Activated T-cell treated with anti-CD3 and anti-CD28 coated beads, Interleukin-2, amount 50 U/mL, for 24 hours (primary cell): ENCODE data around the gene FASLG.

Experiments used
- DNase-seq: peaks from one replicate; pipeline ENCODE4 v3.0.0-alpha.2; 2020
- H3K27ac Mint-ChIP-seq: 2 replicates; pipeline ENCODE4 v1.8.0; 2020; ENCODE audit warnings: mild to moderate bottlenecking, mixed read lengths
- H3K27me3 Mint-ChIP-seq: 2 replicates; pipeline ENCODE4 v1.8.0; 2020; ENCODE audit warnings: mixed read lengths
- H3K36me3 Mint-ChIP-seq: 2 replicates; pipeline ENCODE4 v1.8.0; 2020; ENCODE audit warnings: low read depth, mixed read lengths
- H3K4me1 Mint-ChIP-seq: 2 replicates; pipeline ENCODE4 v1.8.0; 2020; ENCODE audit warnings: low read depth, mixed read lengths
- H3K4me3 Mint-ChIP-seq: 2 replicates; pipeline ENCODE4 v1.8.0; 2020; ENCODE audit warnings: mild to moderate bottlenecking, moderate library complexity, mixed read lengths
- H3K9me3 Mint-ChIP-seq: 2 replicates; pipeline ENCODE4 v1.8.0; 2020; ENCODE audit warnings: mixed read lengths

Gene FASLG

DNA sequence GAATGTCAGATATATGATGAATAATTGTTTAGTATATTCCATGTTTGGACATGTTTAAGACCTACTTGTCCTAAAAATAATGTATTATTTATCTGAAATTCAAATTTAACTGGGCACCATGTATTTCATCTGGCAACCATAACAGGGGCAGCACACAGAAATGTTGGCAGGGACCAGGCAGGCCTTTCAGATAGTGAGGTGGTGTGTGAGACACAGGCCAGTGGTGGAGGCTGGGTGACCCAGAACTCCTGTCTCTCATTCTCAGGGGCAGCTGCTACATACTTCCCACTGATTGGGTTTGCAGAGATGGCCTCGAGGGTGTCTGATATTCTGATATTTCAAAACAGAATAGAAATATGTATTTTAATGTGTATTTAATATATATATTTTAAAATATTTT lies 1.3 kb upstream of the FASLG start:
- no peak overlapping the region for H3K4me3 Mint-ChIP-seq
- no peak for DNase-seq
- H3K27me3 Mint-ChIP-seq: no peaks in the 10 kb centered on the region
- H3K9me3 Mint-ChIP-seq: peaks cover 4% of the 10 kb centered on the region
- no peak overlapping the region for H3K27ac Mint-ChIP-seq
- peaks cover 36% of the 10 kb centered on the region for H3K36me3 Mint-ChIP-seq
- peaks cover 79% of the 10 kb centered on the region for H3K4me1 Mint-ChIP-seq

DNA sequence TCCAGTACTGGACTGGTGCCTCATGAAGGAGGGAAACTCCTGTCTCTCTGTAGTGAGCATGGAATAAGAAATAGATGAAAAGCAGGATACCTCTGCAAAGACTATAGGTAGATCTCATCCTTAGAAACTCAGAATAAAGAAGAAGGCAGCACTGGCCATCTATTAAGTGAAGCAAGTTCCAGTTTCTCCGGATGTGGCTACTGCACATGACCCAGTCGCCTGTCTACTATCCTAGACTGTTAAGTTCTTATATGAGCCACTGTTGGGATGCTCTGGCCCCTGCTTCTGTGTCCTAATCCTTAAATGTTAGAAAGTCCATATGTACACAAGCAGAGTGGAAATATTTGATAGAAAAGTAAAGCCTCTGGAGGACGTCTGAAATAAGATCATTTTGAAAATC lies 2.2 kb downstream of the FASLG start:
- Mint-ChIP-seq H3K4me3 (peak overlapping the region; percentile 92), H3K9me3 (peaks cover 13% of the 10 kb centered on the region), H3K36me3 (peaks cover 69% of the 10 kb centered on the region), H3K27me3 (no peaks in the 10 kb centered on the region), H3K27ac (peak overlapping the region; percentile 82), H3K4me1 (peaks cover 86% of the 10 kb centered on the region)
- no peak for DNase-seq

DNA sequence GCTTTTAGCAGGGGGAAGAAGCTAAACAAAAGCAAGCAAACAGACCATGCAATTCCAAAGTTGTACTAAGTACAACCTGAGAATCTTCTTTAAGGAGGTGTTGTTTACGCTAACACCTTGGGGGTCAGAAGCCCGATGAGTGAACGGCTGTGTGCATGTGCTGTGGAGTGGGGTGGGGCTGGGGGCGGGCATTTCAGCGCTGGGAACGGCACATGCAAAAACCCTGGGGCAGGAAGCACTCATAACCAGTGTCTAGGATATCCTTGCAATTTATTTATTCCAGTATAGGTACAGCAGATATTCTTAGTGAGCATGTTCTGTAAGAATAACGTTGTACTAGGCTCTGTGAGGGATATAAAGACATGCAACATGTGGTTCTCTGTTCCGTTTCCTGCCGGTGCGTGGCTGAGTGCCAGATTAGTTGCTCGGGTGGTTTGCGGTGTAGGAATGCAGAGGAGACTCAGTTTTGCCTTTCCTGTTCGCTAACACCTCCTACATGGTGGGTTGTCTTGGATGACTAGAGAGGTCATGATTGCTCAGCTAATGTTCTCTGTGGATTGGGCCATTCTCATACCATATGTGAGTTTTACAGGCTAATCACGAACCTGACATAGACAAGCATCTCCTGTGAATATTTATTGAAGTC lies 3.7 kb downstream of the FASLG start:
- DNase-seq: peak; percentile 89
- H3K36me3 Mint-ChIP-seq: peaks cover 82% of the 10 kb centered on the region
- H3K27ac Mint-ChIP-seq: peak overlapping the region; percentile 82
- H3K4me1 Mint-ChIP-seq: peaks cover 91% of the 10 kb centered on the region
- no peaks in the 10 kb centered on the region for H3K27me3 Mint-ChIP-seq
- H3K9me3 Mint-ChIP-seq: peaks cover 18% of the 10 kb centered on the region
- peak overlapping the region; percentile 92 for H3K4me3 Mint-ChIP-seq

DNA sequence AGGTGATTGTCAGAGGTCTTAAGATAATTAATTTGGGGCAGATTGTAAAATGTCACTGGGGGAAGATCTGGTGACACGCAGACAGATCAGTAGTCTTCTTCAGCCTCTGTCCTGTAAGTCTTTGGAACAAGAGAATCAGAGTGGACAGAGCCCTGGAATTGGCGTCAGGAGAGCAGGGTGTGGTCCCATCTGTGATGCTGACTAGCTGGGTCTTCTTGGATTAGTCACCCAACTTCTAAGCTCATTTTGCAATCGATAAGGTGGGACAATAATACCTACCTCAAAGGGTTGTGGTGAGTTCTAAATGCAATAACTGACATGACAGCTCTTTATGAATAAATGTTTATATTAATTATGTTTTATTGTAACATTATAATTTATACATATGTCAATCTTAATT lies 4.8 kb downstream of the FASLG start:
- H3K27ac Mint-ChIP-seq: peak overlapping the region; percentile 82
- peaks cover 21% of the 10 kb centered on the region for H3K9me3 Mint-ChIP-seq
- peak overlapping the region; percentile 92 for H3K4me3 Mint-ChIP-seq
- peaks cover 94% of the 10 kb centered on the region for H3K36me3 Mint-ChIP-seq
- peaks cover 92% of the 10 kb centered on the region for H3K4me1 Mint-ChIP-seq
- DNase-seq: no peak
- H3K27me3 Mint-ChIP-seq: no peaks in the 10 kb centered on the region

DNA sequence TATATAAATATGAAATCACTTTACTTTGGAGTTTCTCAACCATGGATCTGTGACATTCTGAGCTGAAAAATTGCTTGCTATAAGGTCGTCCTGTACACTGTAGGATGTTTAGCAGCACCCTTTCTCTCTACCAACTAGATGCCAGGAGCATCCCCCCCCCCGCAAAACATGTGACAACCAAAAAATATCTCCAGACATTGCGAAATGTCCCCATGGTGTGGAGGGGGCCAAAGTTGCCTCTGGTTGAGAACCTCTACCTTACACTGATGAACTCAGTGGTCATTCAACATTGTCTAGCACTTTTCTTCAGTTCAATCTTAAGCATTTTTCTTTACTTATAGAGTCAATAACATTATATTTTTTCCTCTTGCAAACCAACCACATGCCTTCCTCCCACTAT lies 9.2 kb downstream of the FASLG start:
- Mint-ChIP-seq H3K9me3 (peaks cover 26% of the 10 kb centered on the region), H3K36me3 (peaks cover 68% of the 10 kb centered on the region), H3K4me3 (no peak overlapping the region), H3K4me1 (peaks cover 91% of the 10 kb centered on the region), H3K27ac (peak overlapping the region; percentile 4), H3K27me3 (no peaks in the 10 kb centered on the region)
- DNase-seq: no peak

DNA sequence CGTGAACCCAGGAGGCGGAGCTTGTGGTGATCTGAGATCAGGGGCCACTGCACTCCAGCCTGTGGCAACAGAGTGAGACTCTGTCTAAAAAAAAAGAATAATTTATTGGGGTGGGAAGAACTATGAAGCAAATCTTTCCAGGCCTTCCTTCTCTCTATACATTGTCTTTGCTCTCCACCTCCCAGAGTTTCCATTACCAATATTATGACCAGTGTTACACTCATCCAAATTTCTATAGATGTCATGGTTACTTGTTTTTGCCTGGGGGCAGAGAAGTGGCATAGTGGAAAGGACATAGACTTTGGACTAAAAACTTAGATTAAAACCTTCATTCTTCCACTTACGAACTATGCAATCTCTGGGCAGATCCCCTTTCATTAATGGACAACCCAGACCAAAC lies 10.1 kb downstream of the FASLG start:
- Mint-ChIP-seq H3K4me3 (no peak overlapping the region), H3K4me1 (peaks cover 91% of the 10 kb centered on the region), H3K27ac (peak overlapping the region; percentile 94), H3K27me3 (no peaks in the 10 kb centered on the region), H3K9me3 (peaks cover 20% of the 10 kb centered on the region), H3K36me3 (peaks cover 60% of the 10 kb centered on the region)
- no peak for DNase-seq

DNA sequence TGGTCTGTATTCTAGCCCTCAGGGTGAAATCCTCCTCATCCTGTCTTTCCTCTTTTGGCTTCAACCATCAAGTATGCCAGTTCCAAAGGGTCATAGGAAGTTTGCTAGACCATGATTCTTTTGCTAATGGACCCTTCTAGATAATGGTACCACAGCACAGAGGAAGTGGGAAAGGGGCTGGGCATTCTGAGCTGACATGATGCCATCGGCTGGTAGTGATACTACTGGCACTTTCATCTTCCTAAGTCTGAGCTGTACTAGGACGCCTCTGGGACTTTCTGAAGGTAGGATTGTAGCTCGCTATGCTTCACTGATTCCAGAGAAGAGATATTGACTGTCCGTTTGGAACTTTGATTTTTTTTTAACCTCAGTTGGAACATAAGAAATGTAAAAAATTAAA lies 11.4 kb downstream of the FASLG start:
- H3K4me1 Mint-ChIP-seq: peaks cover 89% of the 10 kb centered on the region
- H3K27ac Mint-ChIP-seq: peak overlapping the region; percentile 94
- DNase-seq: no peak
- no peaks in the 10 kb centered on the region for H3K27me3 Mint-ChIP-seq
- peak overlapping the region; percentile 50 for H3K4me3 Mint-ChIP-seq
- peaks cover 47% of the 10 kb centered on the region for H3K36me3 Mint-ChIP-seq
- H3K9me3 Mint-ChIP-seq: peaks cover 15% of the 10 kb centered on the region

DNA sequence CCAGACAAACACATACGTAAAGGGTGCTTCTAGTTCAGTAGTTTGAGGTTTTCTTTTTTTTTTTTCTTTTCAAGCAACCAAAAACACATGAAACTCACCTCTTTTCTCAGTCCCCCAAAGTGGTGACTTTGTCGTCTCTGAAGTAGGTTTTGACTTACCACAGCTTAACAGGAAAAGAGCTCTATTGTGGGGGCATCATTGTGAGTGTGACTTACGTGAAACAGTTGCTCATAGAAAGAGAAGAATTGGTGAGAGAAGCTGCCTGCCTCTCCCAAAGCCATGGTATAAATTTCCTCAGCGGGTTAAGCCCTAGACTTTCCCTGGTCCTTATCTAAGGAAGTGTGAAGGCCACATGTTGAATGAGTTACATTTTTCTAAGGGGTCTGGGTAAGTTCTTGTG lies 11.9 kb downstream of the FASLG start:
- Mint-ChIP-seq H3K9me3 (peaks cover 17% of the 10 kb centered on the region), H3K27me3 (no peaks in the 10 kb centered on the region), H3K4me3 (peak overlapping the region; percentile 50), H3K4me1 (peaks cover 89% of the 10 kb centered on the region), H3K27ac (peak overlapping the region; percentile 94), H3K36me3 (peaks cover 43% of the 10 kb centered on the region)
- DNase-seq: no peak

DNA sequence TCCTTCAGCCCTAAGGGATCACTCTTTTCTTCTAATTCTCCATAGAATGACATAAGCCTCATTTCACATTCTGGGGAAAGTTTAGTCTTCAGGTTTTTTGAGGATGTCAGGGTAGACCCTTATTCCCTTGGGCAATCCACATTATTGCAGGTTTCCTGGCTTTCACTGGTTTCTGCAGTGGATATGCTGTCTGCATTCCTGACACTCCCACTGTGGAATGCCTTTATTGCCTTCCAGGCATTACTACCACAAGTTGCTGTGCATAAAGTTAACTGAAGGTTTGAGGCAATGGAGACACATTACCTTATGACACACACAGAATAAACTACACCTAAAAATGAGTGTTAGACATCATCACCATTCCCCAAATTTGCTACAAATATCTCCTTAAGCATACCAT lies 12.7 kb downstream of the FASLG start:
- peak overlapping the region; percentile 94 for H3K27ac Mint-ChIP-seq
- H3K4me3 Mint-ChIP-seq: no peak overlapping the region
- peaks cover 17% of the 10 kb centered on the region for H3K9me3 Mint-ChIP-seq
- no peaks in the 10 kb centered on the region for H3K27me3 Mint-ChIP-seq
- peaks cover 35% of the 10 kb centered on the region for H3K36me3 Mint-ChIP-seq
- H3K4me1 Mint-ChIP-seq: peaks cover 90% of the 10 kb centered on the region
- DNase-seq: no peak

DNA sequence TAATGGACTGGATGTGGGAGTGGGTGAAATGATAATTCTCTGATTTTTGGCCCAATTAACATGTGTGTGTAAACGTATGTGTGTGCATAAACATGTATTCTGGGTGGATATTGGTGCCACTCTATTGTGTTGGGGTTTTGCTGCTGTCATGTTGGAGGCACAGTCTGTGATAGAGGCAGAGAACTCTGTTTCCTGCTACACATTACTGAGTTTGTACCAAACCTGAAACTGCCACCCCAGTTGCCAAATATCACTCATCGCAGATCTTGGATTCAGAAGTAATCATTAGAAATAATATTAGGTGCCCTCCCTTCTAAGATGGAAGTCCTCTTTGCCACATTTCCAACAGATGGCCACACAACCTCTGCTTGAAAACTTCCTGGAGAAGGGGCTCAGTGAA lies 13.8 kb downstream of the FASLG start:
- no peak overlapping the region for H3K4me3 Mint-ChIP-seq
- no peaks in the 10 kb centered on the region for H3K27me3 Mint-ChIP-seq
- H3K9me3 Mint-ChIP-seq: peaks cover 12% of the 10 kb centered on the region
- peaks cover 92% of the 10 kb centered on the region for H3K4me1 Mint-ChIP-seq
- H3K36me3 Mint-ChIP-seq: peaks cover 25% of the 10 kb centered on the region
- H3K27ac Mint-ChIP-seq: peak overlapping the region; percentile 94
- DNase-seq: no peak

DNA sequence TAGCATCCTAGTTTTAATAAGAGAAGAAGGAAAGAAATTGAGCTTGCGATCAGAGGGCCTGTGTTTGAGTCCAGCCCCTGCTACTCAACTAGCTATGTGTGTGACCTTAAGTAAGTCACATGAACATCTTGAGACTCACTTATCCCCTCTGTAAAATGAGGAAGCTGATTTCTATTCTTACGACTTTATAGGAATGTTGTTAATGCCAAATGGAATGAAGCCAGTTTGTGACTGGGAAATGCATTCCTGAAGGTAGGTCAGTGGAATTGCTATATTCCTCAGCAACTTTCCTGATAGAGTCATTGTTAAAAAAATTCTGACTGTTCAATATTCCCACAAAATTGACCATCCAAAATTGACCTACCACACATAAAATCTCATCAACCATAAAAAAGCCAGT lies 14.9 kb downstream of the FASLG start:
- Mint-ChIP-seq H3K36me3 (peaks cover 15% of the 10 kb centered on the region), H3K4me3 (no peak overlapping the region), H3K4me1 (peaks cover 90% of the 10 kb centered on the region), H3K27ac (no peak overlapping the region), H3K9me3 (peaks cover 9% of the 10 kb centered on the region), H3K27me3 (no peaks in the 10 kb centered on the region)
- DNase-seq: no peak

DNA sequence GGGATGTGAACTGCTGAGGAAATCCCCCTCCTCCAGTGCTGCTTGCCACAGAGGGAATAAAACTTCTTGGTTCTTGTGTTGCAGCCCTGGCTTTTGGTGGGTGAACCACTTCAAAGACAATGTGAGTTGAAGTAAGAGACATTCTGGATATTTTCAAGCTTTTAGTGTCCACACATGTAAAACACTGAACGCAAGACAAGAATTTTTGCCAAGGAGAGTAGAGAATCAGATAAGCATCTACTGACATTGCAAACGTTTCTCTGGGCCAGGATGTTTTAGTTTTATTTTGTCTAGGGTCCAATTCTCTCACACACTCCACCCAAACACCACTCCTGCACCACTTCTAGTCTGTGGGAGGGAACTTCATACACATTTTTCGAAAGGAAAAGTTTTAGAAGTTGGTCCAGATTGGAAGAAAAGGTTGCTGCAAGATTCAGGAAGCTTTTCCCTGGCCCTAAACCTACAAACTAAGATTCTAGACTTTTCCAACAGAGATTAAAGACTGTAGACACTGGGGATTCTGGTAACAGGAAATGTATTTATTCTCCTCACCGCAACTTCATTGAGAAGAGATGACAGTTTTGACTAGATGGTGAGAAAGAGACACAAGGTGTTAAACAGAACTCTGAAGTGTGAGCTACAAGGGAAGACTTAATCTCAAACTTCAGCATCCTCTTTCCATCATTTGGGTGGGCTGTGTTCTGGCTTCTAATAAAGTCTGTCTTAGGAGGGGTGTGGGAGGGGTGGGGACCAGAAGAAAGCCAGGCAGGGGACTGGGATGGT lies 16.1 kb downstream of the FASLG start:
- DNase-seq: no peak
- Mint-ChIP-seq H3K4me3 (peak overlapping the region; percentile 43), H3K4me1 (peaks cover 86% of the 10 kb centered on the region), H3K9me3 (peaks cover 5% of the 10 kb centered on the region), H3K27me3 (no peaks in the 10 kb centered on the region), H3K36me3 (peaks cover 3% of the 10 kb centered on the region), H3K27ac (peak overlapping the region; percentile 81)

DNA sequence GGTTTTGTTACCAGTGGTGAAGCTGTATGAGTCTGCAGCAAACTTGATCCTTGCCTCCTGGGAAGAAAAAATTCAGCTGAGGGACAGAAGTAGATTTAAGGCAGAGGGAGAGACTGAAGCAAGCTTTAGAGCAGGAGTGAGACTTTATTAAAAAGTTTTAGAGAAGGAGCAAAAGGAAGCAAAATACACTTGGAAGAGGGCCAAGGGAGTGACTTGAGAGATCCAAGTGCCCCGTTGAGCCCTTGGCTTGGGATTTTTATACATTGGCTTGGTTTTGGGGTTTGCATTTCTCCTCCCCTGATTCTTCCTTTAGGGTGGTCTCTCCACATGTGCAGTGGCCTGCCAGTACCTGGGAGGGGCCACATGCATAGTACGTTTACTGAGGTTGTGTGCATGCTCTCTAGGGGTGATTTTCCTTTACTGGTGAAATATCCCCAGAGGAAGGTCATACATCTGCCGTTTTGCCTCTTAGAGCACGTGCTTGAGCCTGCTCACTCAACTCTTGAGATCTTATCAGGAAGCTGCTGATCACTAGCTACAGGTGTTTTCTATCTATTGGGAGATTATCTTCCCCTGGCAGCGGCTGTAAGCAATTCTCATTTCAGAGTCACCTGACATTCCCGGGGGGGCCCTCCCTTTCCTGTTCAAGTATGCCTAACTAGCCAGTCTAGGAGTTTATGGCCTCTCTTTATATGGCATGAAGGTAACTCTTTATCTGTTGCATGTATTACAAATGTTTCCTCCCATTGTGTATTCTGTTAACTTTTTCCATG lies 20.3 kb downstream of the FASLG start:
- H3K4me3 Mint-ChIP-seq: no peak overlapping the region
- peaks cover 2% of the 10 kb centered on the region for H3K9me3 Mint-ChIP-seq
- H3K4me1 Mint-ChIP-seq: peaks cover 62% of the 10 kb centered on the region
- H3K36me3 Mint-ChIP-seq: no peaks in the 10 kb centered on the region
- H3K27me3 Mint-ChIP-seq: peaks cover 4% of the 10 kb centered on the region
- no peak overlapping the region for H3K27ac Mint-ChIP-seq
- no peak for DNase-seq

DNA sequence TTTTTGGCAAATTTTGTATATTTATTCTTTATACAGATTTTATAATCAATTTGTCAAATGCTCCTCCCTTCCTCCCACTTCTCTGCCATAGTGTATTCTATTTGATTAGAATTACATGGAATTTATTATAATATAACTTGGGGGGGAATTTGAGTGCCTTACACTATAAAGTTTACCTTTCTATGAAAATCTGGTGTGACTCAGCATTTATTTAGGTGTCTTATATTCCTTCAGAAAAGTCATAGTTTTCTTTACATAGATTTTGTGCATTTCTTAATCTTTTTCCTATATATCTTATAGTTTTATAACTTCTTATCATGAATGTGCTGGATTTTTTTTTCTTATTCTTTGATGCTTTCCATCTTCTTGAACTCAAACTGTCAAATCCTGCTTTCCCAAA lies 21.3 kb downstream of the FASLG start:
- Mint-ChIP-seq H3K27me3 (peaks cover 4% of the 10 kb centered on the region), H3K27ac (no peak overlapping the region), H3K4me1 (peaks cover 53% of the 10 kb centered on the region), H3K4me3 (no peak overlapping the region), H3K9me3 (peaks cover 2% of the 10 kb centered on the region), H3K36me3 (no peaks in the 10 kb centered on the region)
- DNase-seq: no peak
